Bronchial epithelial cell (primary cell): ENCODE data around the gene RABEPK. TPM values are rescaled to one million over a fixed set of nuclear protein-coding genes. Genes with fewer than 3 reads are reported as not detected.
A peak's percentile ranks its signal among the peaks of the same experiment; 100 is the strongest.

Experiments used
- DNase-seq: peaks from one replicate; pipeline ENCODE4 v3.0.0-alpha.2; 2010; ENCODE audit warnings: low read depth
- FAIRE-seq: peaks from 2 replicates; lab custom pipeline; 2011; peaks lifted over from hg19 to GRCh38; lab: Jason Lieb, UNC
- H3K27me3 ChIP-seq: 2 replicates; pipeline ENCODE4 v1.5.1; 2011; ENCODE audit warnings: low read length; ENCODE audit not compliant: control insufficient read depth, insufficient read depth
- H3K36me3 ChIP-seq: 2 replicates; pipeline ENCODE4 v1.5.1; 2011; ENCODE audit warnings: low read length; ENCODE audit not compliant: control insufficient read depth, insufficient read depth
- H3K4me3 ChIP-seq: 2 replicates; pipeline ENCODE4 v1.5.1; 2011; ENCODE audit warnings: mild to moderate bottlenecking, low read depth, low read length, control low read depth
- CTCF ChIP-seq: IDR thresholded peaks from 2 replicates; pipeline ENCODE4 v1.5.1; 2011; ENCODE audit warnings: mild to moderate bottlenecking, moderate library complexity, low read length, control low read depth, inconsistent platforms; ENCODE audit not compliant: insufficient read depth, severe bottlenecking
- total RNA-seq: library from RNA; depleted of rRNA; stranded (reverse); fragments of >200 nt; gene quantifications from 2 replicates; pipeline ENCODE4 v1.2.1, GENCODE V29; 2014

Gene RABEPK
- total RNA-seq, 1 donor from 2014 or later, result 41.3 TPM

GRCh38 chr9:125238127-125238914 lies 38.0 kb downstream of the RABEPK start:
- Histone ChIP-seq H3K4me3 (peak overlapping the region; percentile 100), H3K36me3 (peaks cover 18% of the 10 kb centered on the region), H3K27me3 (no peaks in the 10 kb centered on the region)
- TF ChIP-seq CTCF, result no peak
- DNase-seq (no peak), FAIRE-seq (no peak)

GRCh38 chr9:125238915-125239446 lies 38.6 kb downstream of the RABEPK start:
- FAIRE-seq (no peak), DNase-seq (no peak)
- Histone ChIP-seq H3K27me3 (no peaks in the 10 kb centered on the region), H3K4me3 (peak overlapping the region; percentile 100), H3K36me3 (peaks cover 18% of the 10 kb centered on the region)
- TF ChIP-seq CTCF, result no peak

- Histone ChIP-seq H3K36me3 (peaks cover 18% of the 10 kb centered on the region), H3K27me3 (no peaks in the 10 kb centered on the region), H3K4me3 (peak overlapping the region; percentile 100)
- DNase-seq, result no peak
- FAIRE-seq, result no peak
- TF ChIP-seq CTCF, result no peak
Measured at GRCh38 chr9:125239631-125240597, 39.6 kb downstream of the RABEPK start.

GRCh38 chr9:125240649-125240999 lies 40.3 kb downstream of the RABEPK start:
- TF ChIP-seq CTCF, result no peak
- DNase-seq (peak; percentile 8), FAIRE-seq (no peak)
- peak overlapping the region; percentile 100 for H3K4me3 ChIP-seq
- no peaks in the 10 kb centered on the region for H3K27me3 ChIP-seq
- peaks cover 18% of the 10 kb centered on the region for H3K36me3 ChIP-seq

- H3K4me3 ChIP-seq, result peak within 1 kb of the TSS; percentile 100
- TF ChIP-seq CTCF, result peak; percentile 13
Measured at GRCh38 chr9:125241000-125241862, 40.9 kb downstream of the RABEPK start, which contains the start of gene HSPA5. Gene HSPA5, minus strand, starts transcription at chr9:125241343. Its CDS starts 217 bp downstream, at chr9:125241126.

More at GRCh38 chr9:125241000-125241862, 40.9 kb downstream of the RABEPK start, which contains the start of gene HSPA5:
- no peaks in the 10 kb centered on the region for H3K27me3 ChIP-seq
- FAIRE-seq (no peak), DNase-seq (peak; percentile 99)
- peaks cover 18% of the 10 kb centered on the region for H3K36me3 ChIP-seq
